Stomach (tissue), 9 donors: ENCODE data around the gene PRKCQ. TPM values are rescaled to one million over a fixed set of nuclear protein-coding genes. Genes with fewer than 3 reads are reported as not detected.

ENCODE experiments used
- DNase-seq, 2 donors: peaks; one replicate each; pipeline versions ENCODE4 v3.0.0 to v3.0.0-alpha.2; 2013 to 2019
- H3K27ac ChIP-seq, 5 donors: fragments of 200-600 bp in 4 of 5; sonication (generic) in 4 of 5; one replicate each; pipeline ENCODE4 v1.5.1; 2013 to 2019; ENCODE audit warnings: mild to moderate bottlenecking in 1 of 5, moderate library complexity in 1 of 5
- H3K27me3 ChIP-seq, 3 donors: fragments of 200-600 bp; sonication (generic); one replicate each; pipeline ENCODE4 v1.5.1; 2017 to 2019; ENCODE audit warnings: mixed run types in 1 of 3
- H3K36me3 ChIP-seq, 4 donors: fragments of 200-600 bp; sonication (generic); 1 replicate in 3 of 4; 2 replicates in 1 of 4; pipeline ENCODE4 v1.5.1; 2016 to 2019
- H3K4me1 ChIP-seq, 4 donors: fragments of 200-600 bp; sonication (generic); one replicate each; pipeline ENCODE4 v1.5.1; 2016 to 2019
- H3K4me3 ChIP-seq, 4 donors: fragments of 200-600 bp; sonication (generic) in 3 of 4; one replicate each; pipeline ENCODE4 v1.5.1; 2016 to 2019; ENCODE audit warnings: mild to moderate bottlenecking in 1 of 4
- H3K9me3 ChIP-seq, 4 donors: fragments of 200-600 bp; sonication (generic); one replicate each; pipeline ENCODE4 v1.5.1; 2016 to 2019
- CTCF ChIP-seq, 7 experiments: fragments of 450-650 bp in 4 of 7; fragments of 200-600 bp in 3 of 7; sonication (generic) in 3 of 7; IDR thresholded peaks; one replicate each; pipeline ENCODE4 v1.5.1; 2016 to 2019; ENCODE audit warnings: antibody characterized with exemption in 7 of 7, control low read depth in 2 of 7, mild to moderate bottlenecking in 1 of 7
- EP300 ChIP-seq: sonication (generic); formaldehyde crosslinking; IDR thresholded peaks from one replicate; pipeline ENCODE4 v1.6.1; 2017; ENCODE audit warnings: antibody characterized with exemption
- POLR2A ChIP-seq, 4 donors: fragments of 450-650 bp; IDR thresholded peaks; one replicate each; pipeline ENCODE4 v1.6.1; 2016; ENCODE audit warnings: antibody characterized with exemption in 4 of 4, control low read depth in 2 of 4, mild to moderate bottlenecking in 1 of 4, moderate library complexity in 1 of 4
- POLR2AphosphoS5 ChIP-seq, 3 donors: sonication (generic); formaldehyde crosslinking; IDR thresholded peaks; one replicate each; pipeline ENCODE4 v1.6.1; 2016; ENCODE audit warnings: antibody characterized with exemption in 3 of 3
- WGBS, 5 donors: extraction: QIAGEN DNeasy Blood & Tissue Kit in 3 of 5; methylation state at CpG; one replicate each; pipeline versions ENCODE4 v1.1.5 to v1.1.7; 2013 to 2018; 5-methylcytosine and 5-hydroxymethylcytosine counted together
- intact Hi-C: fragments of 100-400 bp; cut with DNase I; formaldehyde crosslinking; loops from one replicate; pipeline ENCODE4 v1.15.1; 2023; ENCODE audit warnings: low total_unique reads
- polyA plus RNA-seq, 3 donors: library from polyadenylated mRNA; stranded (reverse); fragments of 200-250 nt; gene quantifications; one replicate each; pipeline ENCODE4 v1.2.3, GENCODE V29; 2013
- total RNA-seq, 5 donors: library from RNA; depleted of rRNA; stranded (reverse); fragments of >200 nt; gene quantifications; one replicate each; pipeline versions ENCODE4 v1.1.0 to v1.2.3, GENCODE V29; 2014 to 2016
- donor health status: healthy with polysubstance abuse.
- donor health status: Bipolar disorder and iron deficiency.
- donor health status: healthy.

PRKCQ gene
- total and polyA plus RNA-seq, 8 donors = 0.25 to 5.1 (median 0.63) TPM; not detected in 1

- intact Hi-C loops = loop anchor here (5.0 to 10.0 kb wide), 2 partner anchors 178 to 295 kb away; no protein-coding TSS in a partner anchor
- Histone ChIP-seq H3K4me1 (peaks cover 0 to 23% (median 15%) of the 10 kb centered on the region in 4 donors), H3K27ac (no peak overlapping the region), H3K4me3 (no peak overlapping the region), H3K9me3 (no peaks in the 10 kb centered on the region), H3K36me3 (no peaks in the 10 kb centered on the region), H3K27me3 (no peaks in the 10 kb centered on the region)
- no peak for TF ChIP-seq EP300
- TF ChIP-seq POLR2AphosphoS5 (IDR thresholded peaks at IDR 0.05) = no peak
- TF ChIP-seq CTCF (IDR thresholded peaks at IDR 0.05) = no peak
- no peak for DNase-seq
- 64 to 74% (median 70%) methylated on average over 9 of the region's 9 CpGs for WGBS, 5 donors
Measured at GRCh38 chr10:6402349-6402709, 177.7 kb downstream of the PRKCQ start.

GRCh38 chr10:6401558-6402348 lies 178.3 kb downstream of the PRKCQ start:
- Histone ChIP-seq H3K4me1 (peaks cover 0 to 23% (median 15%) of the 10 kb centered on the region in 4 donors), H3K36me3 (no peaks in the 10 kb centered on the region), H3K9me3 (no peaks in the 10 kb centered on the region), H3K27me3 (no peaks in the 10 kb centered on the region), H3K4me3 (peak overlapping the region; percentile 22 to 38 (median 32)), H3K27ac (peak overlapping the region in 4 of 5 donors; percentile 55 to 79 (median 72))
- intact Hi-C loops = loop anchor here (5.0 to 10.0 kb wide), 2 partner anchors 177 to 294 kb away; no protein-coding TSS in a partner anchor
- 9 to 14% (median 12%) methylated on average over 18 of the region's 18 CpGs for WGBS, 5 donors
- no peak for TF ChIP-seq EP300
- TF ChIP-seq POLR2AphosphoS5 (IDR thresholded peaks at IDR 0.05) = peak in 2 of 3 donors; percentile 54 to 84
- TF ChIP-seq CTCF (IDR thresholded peaks at IDR 0.05) = peak in 5 of 7 experiments; percentile 56 to 95 (median 72)
- no peak for TF ChIP-seq POLR2A (IDR thresholded peaks at IDR 0.05)
- DNase-seq = peak; percentile 81 to 94

- intact Hi-C loops = loop anchor here (5.0 to 10.0 kb wide), 2 partner anchors 176 to 294 kb away; no protein-coding TSS in a partner anchor
- TF ChIP-seq CTCF (IDR thresholded peaks at IDR 0.05) (no peak), POLR2AphosphoS5 (IDR thresholded peaks at IDR 0.05) (no peak), POLR2A (IDR thresholded peaks at IDR 0.05) (no peak), EP300 (no peak)
- Histone ChIP-seq H3K36me3 (no peaks in the 10 kb centered on the region), H3K27me3 (no peaks in the 10 kb centered on the region), H3K4me1 (peaks cover 0 to 23% (median 15%) of the 10 kb centered on the region in 4 donors), H3K27ac (peak overlapping the region in 3 of 5 donors; percentile 55 to 79 (median 75)), H3K9me3 (no peaks in the 10 kb centered on the region), H3K4me3 (no peak overlapping the region)
- no peak for DNase-seq
- 86 to 90% (median 87%) methylated on average over 12 of the region's 12 CpGs for WGBS, 5 donors
Measured at GRCh38 chr10:6400821-6401465, 179.1 kb downstream of the PRKCQ start.

- H3K36me3 ChIP-seq = no peaks in the 10 kb centered on the region
- H3K9me3 ChIP-seq = no peaks in the 10 kb centered on the region
- 75 to 92% (median 88%) methylated on average over 7 of the region's 7 CpGs for WGBS, 5 donors
- H3K4me1 ChIP-seq = peaks cover 0 to 23% (median 15%) of the 10 kb centered on the region in 4 donors
- H3K27ac ChIP-seq = peak overlapping the region in 4 of 5 donors; percentile 13 to 79 (median 30)
- TF ChIP-seq CTCF (IDR thresholded peaks at IDR 0.05) = no peak
- TF ChIP-seq POLR2AphosphoS5 (IDR thresholded peaks at IDR 0.05) = no peak
- no peak for TF ChIP-seq POLR2A (IDR thresholded peaks at IDR 0.05)
- H3K27me3 ChIP-seq = no peaks in the 10 kb centered on the region
- no peak for DNase-seq
- no peak overlapping the region for H3K4me3 ChIP-seq
- intact Hi-C loops = loop anchor here (5.0 to 10.0 kb wide), 2 partner anchors 176 to 293 kb away; no protein-coding TSS in a partner anchor
Measured at GRCh38 chr10:6400331-6400730, 179.7 kb downstream of the PRKCQ start.
